AG08396 (cell line): ENCODE data around the gene MYL6.
A peak's percentile ranks its signal among the peaks of the same experiment; 100 is the strongest.
"Not testable (repeated sequence)": the region's sequence is repeated elsewhere in the genome, so short reads cannot be mapped to it uniquely, and the experiment has no call there.

Source experiments
- DNase-seq: peaks from one replicate; pipeline ENCODE4 v3.0.0; 2012; ENCODE audit warnings: low spot score, mixed read lengths

Gene MYL6

GRCh38 chr12:56156464-56157200 is 1.5 kb upstream of the MYL6 start:
- not testable (repeated sequence) for DNase-seq

- DNase-seq = peak; percentile 83
These were observed 744 bp upstream of the MYL6 start for GRCh38 chr12:56157201-56158028.

GRCh38 chr12:56158926-56159461 is 835 bp downstream of the MYL6 start:
- DNase-seq = peak; percentile 75

GRCh38 chr12:56159482-56160192 is 1.5 kb downstream of the MYL6 start:
- DNase-seq = no peak

GRCh38 chr12:56160193-56160763 is 2.1 kb downstream of the MYL6 start:
- DNase-seq = no peak

- no peak for DNase-seq
These were observed 2.9 kb downstream of the MYL6 start for GRCh38 chr12:56160894-56161689.

- DNase-seq = no peak
These were observed 3.7 kb downstream of the MYL6 start for GRCh38 chr12:56161690-56162351.

- DNase-seq = no peak
These were observed 4.5 kb downstream of the MYL6 start for GRCh38 chr12:56162468-56163290.

GRCh38 chr12:56163533-56164344 is 5.6 kb downstream of the MYL6 start:
- no peak for DNase-seq

GRCh38 chr12:56164345-56164729 is 6.2 kb downstream of the MYL6 start:
- no peak for DNase-seq

GRCh38 chr12:56165369-56165768 is 7.2 kb downstream of the MYL6 start:
- no peak for DNase-seq

- DNase-seq = no peak
These were observed 11.1 kb downstream of the MYL6 start for GRCh38 chr12:56169229-56169759.

- DNase-seq = no peak
These were observed 14.7 kb downstream of the MYL6 start for GRCh38 chr12:56172839-56173238.

GRCh38 chr12:56178347-56178746 is 20.2 kb downstream of the MYL6 start:
- DNase-seq = no peak

- DNase-seq = no peak
These were observed 28.8 kb downstream of the MYL6 start for GRCh38 chr12:56186957-56187356.

GRCh38 chr12:56188131-56188777 is 30.1 kb downstream of the MYL6 start:
- DNase-seq = no peak

- no peak for DNase-seq
These were observed 30.6 kb downstream of the MYL6 start for GRCh38 chr12:56188778-56189098.
